ENCODE results near the gene TFAM.

- TF ChIP-seq CTCF (IDR thresholded peaks at IDR 0.05) (no peak), EZH2 (IDR thresholded peaks at IDR 0.05; ENCODE audit: borderline replicate concordance, insufficient read depth, low read depth, low read length, poor library complexity, severe bottlenecking) (no peak)
These were observed 24.9 kb downstream of the TFAM start for GRCh38 chr10:58409956-58410610.

Measured in B cell (primary cell).